GM10266 (cell line): ENCODE measurements around the gene NRIP1.

Source experiments
- DNase-seq: peaks from one replicate; pipeline ENCODE4 v3.0.0; 2012; ENCODE audit errors: extremely low spot score
- CTCF ChIP-seq: IDR thresholded peaks from 2 replicates; pipeline ENCODE4 v1.5.1; 2012; ENCODE audit warnings: mild to moderate bottlenecking, low read depth; ENCODE audit not compliant: control insufficient read depth, insufficient read depth; ENCODE audit errors: missing control alignments

The NRIP1 gene

GRCh38 chr21:15097580-15097979 is 32.8 kb upstream of the NRIP1 start:
- no peak for DNase-seq
- TF ChIP-seq CTCF: no peak

DNA sequence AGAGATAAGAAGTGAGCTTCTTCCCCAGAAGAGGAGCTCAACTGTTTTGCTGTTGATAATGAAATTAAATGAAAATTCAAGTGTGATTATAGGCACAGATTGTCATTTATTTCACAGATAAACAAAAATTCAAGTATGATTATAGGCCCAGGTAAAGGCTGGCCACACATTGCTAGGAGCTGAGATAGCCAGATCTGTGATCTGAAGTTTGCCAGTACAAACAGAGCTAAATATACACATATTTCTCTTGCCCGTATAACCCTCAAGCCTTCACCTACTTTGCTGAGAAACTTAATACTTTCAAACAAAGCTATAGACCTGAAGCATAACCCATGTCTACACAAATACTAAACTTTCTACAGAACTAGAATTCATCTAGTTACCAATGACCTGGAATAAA is 31.3 kb upstream of the NRIP1 start:
- TF ChIP-seq CTCF: no peak

GRCh38 chr21:15095326-15095725 is 30.5 kb upstream of the NRIP1 start:
- no peak for DNase-seq
- no peak for TF ChIP-seq CTCF

More for the DNA sequence above, 31.3 kb upstream of the NRIP1 start:
- no peak for DNase-seq

DNA sequence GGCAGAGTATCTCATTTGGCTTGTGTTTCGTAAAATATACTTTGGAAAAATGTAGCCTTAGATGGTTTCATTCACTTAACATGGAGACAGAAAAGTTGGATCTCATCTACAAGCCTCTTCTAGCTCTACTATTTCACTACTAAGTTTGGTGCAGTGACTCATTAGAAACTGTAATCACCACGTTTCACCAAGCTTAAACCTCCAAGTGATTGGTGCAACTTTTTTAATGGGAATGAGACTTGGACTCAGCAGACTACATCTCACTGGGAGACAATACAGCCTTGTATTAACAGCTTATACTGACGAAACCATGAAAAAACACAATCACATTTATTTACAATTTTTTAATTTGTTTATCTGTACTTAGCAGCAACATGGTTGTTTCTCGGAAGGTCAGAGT is 29.9 kb upstream of the NRIP1 start:
- DNase-seq: no peak
- TF ChIP-seq CTCF: no peak

GRCh38 chr21:15093216-15093615 is 28.4 kb upstream of the NRIP1 start:
- no peak for TF ChIP-seq CTCF
- DNase-seq: no peak

DNA sequence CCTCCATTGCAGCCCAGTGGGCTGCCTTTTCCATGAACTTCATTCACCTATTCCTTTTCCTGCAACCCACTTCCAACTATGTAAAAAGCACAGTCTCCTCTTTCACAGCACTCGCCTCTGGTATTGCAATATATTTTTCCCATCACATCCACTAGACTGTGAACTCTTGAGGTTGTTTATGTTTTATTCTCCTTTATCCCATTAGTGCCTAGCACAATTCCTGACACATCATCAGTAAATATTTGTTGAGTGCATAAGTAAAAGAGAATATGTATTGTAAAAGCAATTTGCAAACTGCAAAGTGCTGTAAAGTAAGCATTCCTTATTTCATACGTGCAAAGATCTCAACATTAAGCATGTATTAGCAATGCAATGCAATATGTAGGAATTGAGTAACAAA is 27.9 kb upstream of the NRIP1 start:
- TF ChIP-seq CTCF: no peak
- no peak for DNase-seq

- no peak for DNase-seq
- no peak for TF ChIP-seq CTCF
These were observed 25.6 kb upstream of the NRIP1 start for GRCh38 chr21:15090390-15090789.

- TF ChIP-seq CTCF: no peak
- no peak for DNase-seq
These were observed 23.7 kb upstream of the NRIP1 start for GRCh38 chr21:15088488-15088887.
